HG03432 (cell line): ENCODE data around the gene RAB7A.
"Not testable (repeated sequence)": the region's sequence is repeated elsewhere in the genome, so short reads cannot be mapped to it uniquely, and the experiment has no call there.

Source experiments
- ATAC-seq: cut with Tn5 transposase; IDR thresholded peaks from one replicate; pipeline ENCODE4 v1.9.1; 2021; ENCODE audit warnings: mild to moderate bottlenecking, moderate library complexity; ENCODE audit not compliant: unreplicated experiment

The RAB7A gene

GRCh38 chr3:128749561-128749960, 23.6 kb downstream of the RAB7A start:
- not testable (repeated sequence) for ATAC-seq

GRCh38 chr3:128753715-128754114, 27.7 kb downstream of the RAB7A start:
- ATAC-seq, result no peak

- ATAC-seq, result no peak
These were observed 34.1 kb downstream of the RAB7A start for GRCh38 chr3:128760042-128760441.

GRCh38 chr3:128760881-128761280, 34.9 kb downstream of the RAB7A start:
- no peak for ATAC-seq

GRCh38 chr3:128761392-128761791, 35.4 kb downstream of the RAB7A start:
- no peak for ATAC-seq

- ATAC-seq, result no peak
These were observed 38.0 kb downstream of the RAB7A start for GRCh38 chr3:128763967-128764366.

- no peak for ATAC-seq
These were observed 38.9 kb downstream of the RAB7A start for GRCh38 chr3:128764863-128765262.

GRCh38 chr3:128767094-128767750, 41.2 kb downstream of the RAB7A start:
- ATAC-seq, result no peak

- no peak for ATAC-seq
These were observed 42.5 kb downstream of the RAB7A start for GRCh38 chr3:128768471-128768870.

- ATAC-seq, result no peak
These were observed 44.4 kb downstream of the RAB7A start for GRCh38 chr3:128770387-128770786.

- not testable (repeated sequence) for ATAC-seq
These were observed 47.2 kb downstream of the RAB7A start for GRCh38 chr3:128773189-128773588.

- ATAC-seq, result not testable (repeated sequence)
These were observed 47.6 kb downstream of the RAB7A start for GRCh38 chr3:128773592-128773991.

GRCh38 chr3:128775241-128775640, 49.3 kb downstream of the RAB7A start:
- no peak for ATAC-seq

- no peak for ATAC-seq
These were observed 50.0 kb downstream of the RAB7A start for GRCh38 chr3:128775906-128776542.

- ATAC-seq, result no peak
These were observed 54.3 kb downstream of the RAB7A start for GRCh38 chr3:128780101-128780837.

GRCh38 chr3:128781164-128781563, 55.2 kb downstream of the RAB7A start:
- no peak for ATAC-seq

- no peak for ATAC-seq
These were observed 56.5 kb downstream of the RAB7A start for GRCh38 chr3:128782282-128783146.

GRCh38 chr3:128783774-128784173, 57.8 kb downstream of the RAB7A start:
- no peak for ATAC-seq

- no peak for ATAC-seq
These were observed 58.2 kb downstream of the RAB7A start for GRCh38 chr3:128784232-128784631.

GRCh38 chr3:128784843-128785242, 58.9 kb downstream of the RAB7A start:
- no peak for ATAC-seq

GRCh38 chr3:128786434-128787020, 60.5 kb downstream of the RAB7A start:
- no peak for ATAC-seq
